Heart right ventricle (tissue), 16 donors: ENCODE data around the gene BACE1-AS. TPM values are rescaled to one million over a fixed set of nuclear protein-coding genes. Genes with fewer than 3 reads are reported as not detected.

Source experiments
- ATAC-seq, 8 donors: fragments of 200-7000 bp; cut with Tn5 transposase; one replicate each; pipeline ENCODE4 v1.9.1; 2020; ENCODE audit warnings: mild to moderate bottlenecking in 8 of 8, moderate library complexity in 8 of 8, moderate number of reproducible peaks in 1 of 8
- DNase-seq, 2 donors: peaks; one replicate each; pipeline ENCODE4 v3.0.0-alpha.2; 2020
- H3K27ac ChIP-seq, 10 donors: fragments of 200-600 bp; sonication (generic) in 2 of 10; one replicate each; pipeline versions ENCODE4 v1.5.0 to v1.8.0; 2020 to 2022; ENCODE audit warnings: mild to moderate bottlenecking in 3 of 10
- H3K27me3 ChIP-seq, 7 donors: fragments of 200-600 bp; one replicate each; pipeline ENCODE4 v1.8.0; 2021 to 2022; ENCODE audit warnings: mild to moderate bottlenecking in 2 of 7
- H3K36me3 ChIP-seq, 9 donors: fragments of 200-600 bp; sonication (generic) in 1 of 9; one replicate each; pipeline versions ENCODE4 v1.5.0 to v1.8.0; 2020 to 2022; ENCODE audit warnings: mild to moderate bottlenecking in 2 of 9
- H3K4me1 ChIP-seq, 9 donors: fragments of 200-600 bp; sonication (generic) in 1 of 9; one replicate each; pipeline versions ENCODE4 v1.5.0 to v1.8.0; 2020 to 2022; ENCODE audit warnings: mild to moderate bottlenecking in 4 of 9
- H3K4me3 ChIP-seq, 10 donors: fragments of 200-600 bp; sonication (generic) in 2 of 10; one replicate each; pipeline versions ENCODE4 v1.5.0 to v1.8.0; 2020 to 2022; ENCODE audit warnings: mild to moderate bottlenecking in 7 of 10, moderate library complexity in 2 of 10
- H3K9me3 ChIP-seq, 11 donors: fragments of 200-600 bp in 10 of 11; sonication (generic) in 2 of 11; one replicate each; pipeline versions ENCODE4 v1.5.0 to v1.8.0; 2013 to 2022; ENCODE audit warnings: mild to moderate bottlenecking in 2 of 11, control low read depth in 1 of 11, moderate library complexity in 1 of 11
- CTCF ChIP-seq, 9 donors: fragments of 200-600 bp; sonication (generic) in 2 of 9; IDR thresholded peaks; one replicate each; pipeline versions ENCODE4 v1.5.0 to v1.8.0; 2021 to 2022; ENCODE audit warnings: antibody characterized with exemption in 9 of 9, mild to moderate bottlenecking in 5 of 9, moderate library complexity in 1 of 9
- WGBS, 2 donors: extraction: QIAGEN DNeasy Blood & Tissue Kit; methylation state at CpG; one replicate each; pipeline ENCODE4 v1.1.7; 2013; ENCODE audit warnings: inconsistent platforms in 1 of 2; 5-methylcytosine and 5-hydroxymethylcytosine counted together
- intact Hi-C, 10 donors: fragments of 100-400 bp; cut with DNase I; formaldehyde crosslinking; loops; one replicate each; pipeline versions ENCODE4 v1.11.1 to v1.14.2; 2022
- polyA plus RNA-seq, 2 donors: library from polyadenylated mRNA; stranded (reverse); fragments of 200-250 nt; gene quantifications; one replicate each; pipeline ENCODE4 v1.2.3, GENCODE V29; 2013
- total RNA-seq, 10 donors: library from RNA; stranded (reverse); fragmentation: NEBNext Ultra II Directional in 3 of 10; extraction: Animal tissue kit (Norgen Biotek cat#: 25700) in 3 of 10; gene quantifications; one replicate each; pipeline versions ENCODE4 v1.2.1 to v1.2.4, GENCODE V29; 2021 to 2023
- donor health status: Arrhythmogenic right ventricular cardiomyopathy.
- donor health status: ischemic (EF 13 %, LVEDD 7.1; RV severe dilation, severe dysfunction).
- donor health status: healthy with polysubstance abuse.
- donor health status: DM: no; HTN: yes; CAD: no.
- donor health status: DM: no; HTN: no; CAD: no.
- donor health status: ischemic (EF 25% LVEDD 6.9; RV normal size, moderate dysfunction).
- donor health status: ischemic (EF 25% LVEDD 5.7; RV mildly dilated, moderate dysfunction).
- donor health status: healthy.
- donor health status: DM: yes; HTN: yes; CAD: no.
- donor health status: Ischemic cardiomyopathy.
- donor health status: ischemic (EF 35%, LVEDD 5.7; RV mildly dilated, moderate dysfunction).
- donor health status: nonischemic (EF 11% LVEDD 7.7; RV severe dilation, severe dysfunction).
- donor health status: DM: yes; HTN: yes; CAD: no.
- donor health status: PGD.
- donor health status: ischemic (EF 29% LVEDD 5.4; RV normal size, mild dysfunction).
- donor health status: nonischemic (EF 23%, LVEDD 6.1; RV moderate dilation, normal function).

BACE1-AS gene
- total and polyA plus RNA-seq, 12 donors: 3.9 to 20.0 (median 11.9) TPM

- H3K9me3 ChIP-seq: no peaks in the 10 kb centered on the region
- peaks cover 0 to 21% (median 0%) of the 10 kb centered on the region in 9 donors for H3K36me3 ChIP-seq
- intact Hi-C loops: no loop called here
- WGBS, 2 donors: 50 to 73% methylated on average over 2 of the region's 2 CpGs
- TF ChIP-seq CTCF (IDR thresholded peaks at IDR 0.05): no peak
- H3K4me1 ChIP-seq: peaks cover 0 to 20% (median 12%) of the 10 kb centered on the region in 9 donors
- H3K27ac ChIP-seq: no peak overlapping the region
- ATAC-seq (no peak), DNase-seq (no peak)
- no peak overlapping the region for H3K4me3 ChIP-seq
- H3K27me3 ChIP-seq: no peaks in the 10 kb centered on the region
Measured at GRCh38 chr11:117332843-117333242, 41.7 kb downstream of the BACE1-AS start.

- Histone ChIP-seq H3K27me3 (no peaks in the 10 kb centered on the region), H3K4me1 (peaks cover 0 to 13% (median 5%) of the 10 kb centered on the region in 9 donors), H3K4me3 (no peak overlapping the region), H3K36me3 (peaks cover 0 to 32% (median 4%) of the 10 kb centered on the region in 9 donors), H3K9me3 (no peaks in the 10 kb centered on the region), H3K27ac (no peak overlapping the region)
- ATAC-seq (no peak), DNase-seq (no peak)
- 83 to 87% methylated on average over 9 of the region's 9 CpGs for WGBS, 2 donors
- no peak for TF ChIP-seq CTCF (IDR thresholded peaks at IDR 0.05)
- intact Hi-C loops: no loop called here
Measured at GRCh38 chr11:117333917-117334316, 42.8 kb downstream of the BACE1-AS start.

- peaks cover 0 to 42% (median 4%) of the 10 kb centered on the region in 9 donors for H3K36me3 ChIP-seq
- no peak overlapping the region for H3K27ac ChIP-seq
- ATAC-seq (no peak), DNase-seq (no peak)
- H3K4me3 ChIP-seq: no peak overlapping the region
- peaks cover 0 to 4% (median 0%) of the 10 kb centered on the region in 9 donors for H3K4me1 ChIP-seq
- intact Hi-C loops: no loop called here
- H3K9me3 ChIP-seq: no peaks in the 10 kb centered on the region
- no peaks in the 10 kb centered on the region for H3K27me3 ChIP-seq
- 86 to 93% methylated on average over 6 of the region's 6 CpGs for WGBS, 2 donors
- no peak for TF ChIP-seq CTCF (IDR thresholded peaks at IDR 0.05)
Measured at GRCh38 chr11:117334896-117335295, 43.8 kb downstream of the BACE1-AS start.

GRCh38 chr11:117335399-117335798 lies 44.3 kb downstream of the BACE1-AS start:
- Histone ChIP-seq H3K27me3 (no peaks in the 10 kb centered on the region), H3K9me3 (no peaks in the 10 kb centered on the region), H3K27ac (no peak overlapping the region), H3K4me3 (no peak overlapping the region), H3K36me3 (peaks cover 0 to 47% (median 4%) of the 10 kb centered on the region in 9 donors), H3K4me1 (peaks cover 0 to 4% (median 0%) of the 10 kb centered on the region in 9 donors)
- 88 to 94% methylated on average over 5 of the region's 5 CpGs for WGBS, 2 donors
- DNase-seq: no peak
- intact Hi-C loops: no loop called here
- ATAC-seq: no peak
- TF ChIP-seq CTCF (IDR thresholded peaks at IDR 0.05): no peak
